Right lobe of liver (tissue), 4 donors: ENCODE results near the gene PDE9A.

Experiments
- CTCF ChIP-seq, 4 donors: fragments of 200-600 bp in 3 of 4; fragments of 450-650 bp in 1 of 4; IDR thresholded peaks; one replicate each; pipeline versions ENCODE4 v1.5.1 to v1.8.0; 2016 to 2022; ENCODE audit warnings: antibody characterized with exemption in 4 of 4, mild to moderate bottlenecking in 2 of 4
- POLR2A ChIP-seq: fragments of 450-650 bp; IDR thresholded peaks from one replicate; pipeline ENCODE4 v1.6.1; 2017; ENCODE audit warnings: antibody characterized with exemption, mild to moderate bottlenecking
- donor health status: DM: no; HTN: no; CAD: no.
- donor health status: DM: no; HTN: no; CAD: no.
- donor health status: DM: no; HTN: yes; CAD: no.

- no peak for TF ChIP-seq CTCF (IDR thresholded peaks at IDR 0.05)
- no peak for TF ChIP-seq POLR2A
Measured at GRCh38 chr21:42654913-42655795, 1.7 kb downstream of the PDE9A start.
